HG02623 (cell line): ENCODE measurements around the gene TFPI2.

Experiments
- ATAC-seq: cut with Tn5 transposase; IDR thresholded peaks from one replicate; pipeline ENCODE4 v1.9.1; 2021; ENCODE audit warnings: moderate library complexity; ENCODE audit not compliant: unreplicated experiment

The TFPI2 gene

DNA sequence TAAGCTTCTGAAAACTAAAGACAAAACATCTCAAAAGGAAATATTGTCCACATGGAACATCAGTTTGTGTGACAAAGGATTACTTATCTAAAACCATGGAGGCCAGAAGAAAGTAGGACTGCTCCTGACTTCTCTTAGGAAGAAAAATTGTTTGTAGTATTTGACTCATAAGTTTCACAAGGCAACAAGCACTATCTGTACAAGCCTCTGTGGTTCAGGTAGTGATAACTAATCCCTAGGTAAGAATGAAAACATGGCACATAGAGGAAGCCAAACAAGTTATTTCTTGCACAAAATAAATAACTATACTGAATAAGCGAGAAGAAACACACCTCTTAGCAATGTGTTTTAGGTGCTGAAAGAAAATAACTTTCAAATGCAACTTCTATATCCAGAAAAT is 30.3 kb downstream of the TFPI2 start:
- no peak for ATAC-seq

DNA sequence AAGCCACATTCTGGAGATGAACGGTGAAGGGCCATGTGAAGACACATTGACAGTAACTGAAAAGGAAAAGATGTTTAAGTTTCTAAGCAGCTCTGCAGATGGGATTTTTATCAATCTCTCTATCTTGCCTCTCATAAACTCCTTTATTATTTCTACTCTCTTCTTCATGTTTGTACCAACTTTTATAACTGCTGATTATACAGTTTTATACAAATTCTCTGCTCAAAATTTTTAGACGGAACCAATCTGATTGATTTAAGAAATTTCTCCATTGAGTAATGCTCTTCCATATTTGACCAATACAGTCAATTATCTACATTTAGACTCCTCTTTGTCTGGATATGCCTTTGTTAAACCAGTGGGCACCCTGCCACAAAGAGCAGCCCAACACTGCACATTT is 31.7 kb downstream of the TFPI2 start:
- no peak for ATAC-seq

GRCh38 chr7:93856323-93856722 is 34.2 kb downstream of the TFPI2 start:
- ATAC-seq, result no peak

GRCh38 chr7:93855797-93856196 is 34.8 kb downstream of the TFPI2 start:
- no peak for ATAC-seq

DNA sequence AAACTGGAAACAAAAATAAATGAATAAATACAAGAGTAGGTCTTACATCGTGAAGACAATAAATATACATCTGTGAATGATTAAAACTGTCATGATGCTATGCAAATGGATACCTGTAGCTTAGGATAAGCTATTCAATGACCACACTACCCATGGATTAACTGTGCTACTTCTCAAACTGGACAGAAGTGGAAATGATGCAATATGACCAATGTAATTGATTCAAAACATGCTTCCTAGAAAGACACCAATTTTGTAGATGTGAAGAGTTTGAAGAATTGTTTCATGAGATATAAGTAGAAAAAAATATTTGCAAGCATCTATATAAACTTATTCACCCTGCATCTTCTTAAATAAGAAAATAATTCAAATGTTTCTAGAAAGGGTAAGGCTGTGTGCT is 36.1 kb downstream of the TFPI2 start:
- ATAC-seq, result no peak

DNA sequence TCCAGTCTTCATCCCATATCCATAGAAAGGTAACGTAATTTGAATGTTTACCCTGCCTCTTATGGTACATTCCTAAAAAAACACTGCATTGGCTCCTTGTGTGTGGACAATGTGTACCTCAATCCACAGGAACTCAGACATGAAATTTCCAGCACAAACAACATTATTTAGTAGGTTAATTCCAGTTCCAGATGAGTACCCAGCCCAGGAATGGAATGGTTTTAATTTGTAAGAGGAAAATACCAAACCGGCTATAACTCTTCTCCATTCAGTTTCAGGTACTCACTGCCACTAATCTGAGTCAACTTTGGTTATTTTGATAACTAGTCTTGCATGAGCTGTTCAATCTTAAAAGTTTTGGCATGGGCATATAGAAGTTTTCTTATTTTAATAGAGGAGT is 39.0 kb downstream of the TFPI2 start:
- ATAC-seq, result no peak

DNA sequence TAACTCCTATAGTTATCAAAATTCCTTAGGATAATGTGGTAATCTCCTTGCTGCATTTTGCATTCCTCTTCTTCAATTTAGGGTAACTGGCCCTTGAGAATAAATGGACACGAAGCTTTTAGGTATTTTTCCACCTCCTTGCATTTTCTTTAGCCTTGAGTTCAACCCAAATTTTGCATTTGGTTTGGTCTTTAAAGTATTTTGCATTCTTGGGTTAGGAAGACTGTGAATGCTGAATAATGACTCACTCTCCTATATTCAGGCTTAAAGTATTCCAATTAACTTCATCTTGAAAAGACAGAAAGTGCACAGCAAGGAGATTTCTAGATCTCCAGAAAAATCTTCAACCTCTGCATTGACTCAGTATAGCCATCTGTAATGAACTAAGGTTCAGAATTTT is 47.3 kb downstream of the TFPI2 start:
- ATAC-seq, result no peak

DNA sequence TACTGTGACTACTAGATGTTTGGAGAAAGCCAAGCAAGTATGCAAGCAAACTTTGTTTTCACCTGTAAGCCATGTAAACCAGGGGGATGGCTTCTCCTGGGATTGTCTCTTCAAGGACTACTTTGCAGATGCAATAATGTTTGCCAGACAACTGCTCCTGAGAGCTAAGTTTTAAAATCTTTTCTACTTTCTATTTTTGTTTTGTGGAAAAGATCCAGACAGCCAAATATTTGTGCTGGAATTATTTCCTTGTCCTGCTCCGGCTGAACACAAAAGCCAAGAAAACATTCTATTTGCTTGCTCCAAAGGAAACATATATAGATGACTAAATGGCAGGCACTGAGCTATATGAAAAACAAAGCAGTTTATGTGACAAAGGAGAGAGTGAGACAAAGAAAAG is 51.6 kb downstream of the TFPI2 start:
- no peak for ATAC-seq

GRCh38 chr7:93837245-93837644 is 53.3 kb downstream of the TFPI2 start:
- no peak for ATAC-seq

DNA sequence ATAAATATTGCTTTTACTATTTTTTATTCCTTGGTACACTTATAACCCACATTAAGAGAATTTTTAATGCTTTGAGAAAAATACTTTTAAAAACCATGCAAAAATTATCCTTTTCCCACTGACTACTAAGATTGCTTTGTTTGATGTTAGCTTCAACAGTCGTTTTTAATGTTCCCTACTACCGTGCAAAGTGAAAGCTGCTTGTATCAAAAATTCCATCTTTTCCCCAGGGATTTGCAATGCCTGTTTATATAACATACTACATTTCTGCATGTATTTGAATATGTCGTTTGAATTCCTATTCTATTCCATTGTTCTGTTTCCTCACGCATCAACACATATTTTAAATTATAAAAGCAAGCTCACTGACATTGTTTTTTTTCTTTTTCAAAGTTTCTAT is 54.4 kb downstream of the TFPI2 start:
- ATAC-seq, result no peak

DNA sequence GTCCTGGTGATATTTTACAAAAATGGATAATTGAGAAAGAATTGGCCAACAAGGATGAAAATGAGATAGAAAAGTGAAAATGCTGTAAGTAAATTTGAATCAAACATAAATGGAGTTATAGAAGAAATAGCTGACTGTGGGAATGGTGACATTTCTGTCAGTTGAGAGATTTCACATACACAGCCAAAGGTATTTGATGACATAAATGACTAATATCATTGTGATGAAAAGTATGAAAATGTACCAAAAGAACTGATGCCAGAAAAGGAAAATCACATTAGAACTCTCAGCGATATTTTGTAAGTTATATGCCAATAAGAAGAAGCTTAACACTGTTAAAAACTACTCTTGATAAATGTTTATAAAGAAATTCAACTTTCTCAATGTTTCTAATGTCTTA is 54.9 kb downstream of the TFPI2 start:
- no peak for ATAC-seq
